ENCODE results near the gene SPAG16.

DNA sequence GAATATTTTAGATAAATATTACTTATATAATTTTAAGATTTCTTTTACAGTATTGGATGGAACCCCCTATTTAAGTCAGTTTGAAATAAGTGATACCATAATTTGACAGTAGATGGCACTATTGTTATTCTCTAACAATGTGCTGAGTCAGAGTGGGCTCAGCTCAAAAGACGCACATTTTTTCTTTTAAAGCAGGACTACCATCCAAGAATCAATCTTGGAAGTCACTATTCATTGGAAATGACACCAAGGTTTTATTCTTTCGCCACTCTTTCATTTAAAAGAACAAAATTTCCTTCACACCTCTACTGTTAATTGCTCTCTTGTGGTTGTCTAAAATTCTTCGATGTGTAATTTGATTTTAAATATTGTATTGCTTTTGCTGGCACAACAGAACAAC, 32.6 kb upstream of the SPAG16 start:
- TF ChIP-seq, protein P1, sequence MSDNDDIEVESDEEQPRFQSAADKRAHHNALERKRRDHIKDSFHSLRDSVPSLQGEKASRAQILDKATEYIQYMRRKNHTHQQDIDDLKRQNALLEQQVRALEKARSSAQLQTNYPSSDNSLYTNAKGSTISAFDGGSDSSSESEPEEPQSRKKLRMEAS (IDR thresholded peaks at IDR 0.05), result no peak
- TF ChIP-seq, protein P2, sequence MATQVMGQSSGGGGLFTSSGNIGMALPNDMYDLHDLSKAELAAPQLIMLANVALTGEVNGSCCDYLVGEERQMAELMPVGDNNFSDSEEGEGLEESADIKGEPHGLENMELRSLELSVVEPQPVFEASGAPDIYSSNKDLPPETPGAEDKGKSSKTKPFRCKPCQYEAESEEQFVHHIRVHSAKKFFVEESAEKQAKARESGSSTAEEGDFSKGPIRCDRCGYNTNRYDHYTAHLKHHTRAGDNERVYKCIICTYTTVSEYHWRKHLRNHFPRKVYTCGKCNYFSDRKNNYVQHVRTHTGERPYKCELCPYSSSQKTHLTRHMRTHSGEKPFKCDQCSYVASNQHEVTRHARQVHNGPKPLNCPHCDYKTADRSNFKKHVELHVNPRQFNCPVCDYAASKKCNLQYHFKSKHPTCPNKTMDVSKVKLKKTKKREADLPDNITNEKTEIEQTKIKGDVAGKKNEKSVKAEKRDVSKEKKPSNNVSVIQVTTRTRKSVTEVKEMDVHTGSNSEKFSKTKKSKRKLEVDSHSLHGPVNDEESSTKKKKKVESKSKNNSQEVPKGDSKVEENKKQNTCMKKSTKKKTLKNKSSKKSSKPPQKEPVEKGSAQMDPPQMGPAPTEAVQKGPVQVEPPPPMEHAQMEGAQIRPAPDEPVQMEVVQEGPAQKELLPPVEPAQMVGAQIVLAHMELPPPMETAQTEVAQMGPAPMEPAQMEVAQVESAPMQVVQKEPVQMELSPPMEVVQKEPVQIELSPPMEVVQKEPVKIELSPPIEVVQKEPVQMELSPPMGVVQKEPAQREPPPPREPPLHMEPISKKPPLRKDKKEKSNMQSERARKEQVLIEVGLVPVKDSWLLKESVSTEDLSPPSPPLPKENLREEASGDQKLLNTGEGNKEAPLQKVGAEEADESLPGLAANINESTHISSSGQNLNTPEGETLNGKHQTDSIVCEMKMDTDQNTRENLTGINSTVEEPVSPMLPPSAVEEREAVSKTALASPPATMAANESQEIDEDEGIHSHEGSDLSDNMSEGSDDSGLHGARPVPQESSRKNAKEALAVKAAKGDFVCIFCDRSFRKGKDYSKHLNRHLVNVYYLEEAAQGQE (IDR thresholded peaks at IDR 0.05; ENCODE audit: low read depth), result no peak
- no peak for TF ChIP-seq YY1 (IDR thresholded peaks at IDR 0.05; ENCODE audit: low read depth)

Data from Ishikawa (cell line).